MCF 10A (cell line): ENCODE results near the gene L2HGDH. TPM values are rescaled to one million over a fixed set of nuclear protein-coding genes. Genes with fewer than 3 reads are reported as not detected.

Experiments used
- Bru-seq: library from RNA; stranded (reverse); fragments of 400-500 nt; gene quantifications from one replicate; lab custom pipeline; 2021; lab: Mats Ljungman, UMichigan
- BruChase-seq, 2 experiments: library from RNA; stranded (reverse); fragments of 400-500 nt; gene quantifications; one replicate each; lab custom pipeline; 2021; lab: Mats Ljungman, UMichigan
- BruUV-seq: library from RNA; stranded (reverse); fragments of 400-500 nt; replicated peaks from 2 replicates; lab custom pipeline; 2021; lab: Mats Ljungman, UMichigan
- CTCF ChIA-PET: fragments of 300-600 bp; sonication (Branson Sonifier 250); formaldehyde crosslinking; extraction: SDS; loops from one replicate; lab custom pipeline; 2021; ENCODE audit warnings: antibody characterized with exemption, inconsistent platforms; lab: Yijun Ruan, JAX
- POLR2A ChIA-PET: fragments of 300-600, 350-650 bp; sonication (Branson Sonifier 250); formaldehyde crosslinking; extraction: SDS; loops from one replicate; lab custom pipeline; 2020; ENCODE audit warnings: antibody characterized with exemption, inconsistent platforms; lab: Yijun Ruan, JAX
- DNase-seq: peaks from one replicate; pipeline ENCODE4 v3.0.0-alpha.2; 2018; ENCODE audit not compliant: unreplicated experiment
- H3K27ac Mint-ChIP-seq: one replicate; pipeline ENCODE4 v1.8.0; 2022; ENCODE audit warnings: mild to moderate bottlenecking, low read depth, mixed read lengths; ENCODE audit not compliant: unreplicated experiment
- H3K27me3 Mint-ChIP-seq: one replicate; pipeline ENCODE4 v1.8.0; 2022; ENCODE audit warnings: mixed read lengths; ENCODE audit not compliant: insufficient read depth, unreplicated experiment
- H3K36me3 Mint-ChIP-seq: one replicate; pipeline ENCODE4 v1.8.0; 2022; ENCODE audit warnings: mild to moderate bottlenecking, moderate library complexity, mixed read lengths; ENCODE audit not compliant: insufficient read depth, unreplicated experiment
- H3K4me1 Mint-ChIP-seq: one replicate; pipeline ENCODE4 v1.8.0; 2022; ENCODE audit warnings: mixed read lengths; ENCODE audit not compliant: insufficient read depth, unreplicated experiment
- H3K4me3 Mint-ChIP-seq: one replicate; pipeline ENCODE4 v1.8.0; 2022; ENCODE audit warnings: mild to moderate bottlenecking, moderate library complexity, mixed read lengths; ENCODE audit not compliant: unreplicated experiment
- H3K9me3 Mint-ChIP-seq: one replicate; pipeline ENCODE4 v1.8.0; 2022; ENCODE audit warnings: mixed read lengths; ENCODE audit not compliant: unreplicated experiment
- CTCF ChIP-seq: fragments of 200-600 bp; IDR thresholded peaks from one replicate; pipeline ENCODE4 v1.8.0; 2022; ENCODE audit warnings: antibody characterized with exemption, mild to moderate bottlenecking; ENCODE audit not compliant: unreplicated experiment
- intact Hi-C: fragments of 100-400 bp; cut with micrococcal nuclease; formaldehyde crosslinking; loops from 2 replicates; pipeline ENCODE4 v1.14.1; 2022
- long read RNA-seq: library from polyadenylated mRNA; stranded (forward); transcript quantifications from one replicate; pipeline ENCODE4 v2.0.0, GENCODE V29; 2022
- total RNA-seq: library from RNA; stranded (reverse); gene quantifications from 2 replicates; pipeline ENCODE4 v1.2.3, GENCODE V29; 2022

Gene L2HGDH
- 7.9 TPM in 2 replicates for total RNA-seq
- Bru-seq, nascent RNA: percentile 52 among the genes with signal in this experiment
- percentile 53 among the genes with signal in this experiment for BruChase-seq, experiment 1, labeled RNA remaining after a 6-hour chase
- BruChase-seq, experiment 2, labeled RNA remaining after a 2-hour chase: percentile 53 among the genes with signal in this experiment
- long read RNA-seq, full-length matches to known transcripts: 6 of 10 reads
- long read RNA-seq, partial matches to known transcripts: 1 of 10 reads
- long read RNA-seq, other reads (novel, unspliced or antisense): 3 of 10 reads

- intact Hi-C loops: no loop called here
- peak; percentile 97 for DNase-seq
- H3K4me3 Mint-ChIP-seq: peak within 1 kb of the TSS; percentile 94
- H3K27ac Mint-ChIP-seq: peak within 1 kb of the TSS; percentile 91
- H3K9me3 Mint-ChIP-seq: no peaks in the 10 kb centered on the region
- no peak for TF ChIP-seq CTCF
- ChIA-PET POLR2A (interaction anchor here (0.5 to 4.1 kb wide), 32 partner anchors 9 to 1046 kb away, joined by 3 to 40 read pairs (median 3); partner anchors contain the start of genes ATL1, CDKL1, KLHDC2 and MAP4K5), CTCF (interaction anchor here (0.6 to 2.4 kb wide), 13 partner anchors 9 to 465 kb away, joined by 3 to 21 read pairs (median 4); no protein-coding TSS in a partner anchor)
- no peaks in the 10 kb centered on the region for H3K27me3 Mint-ChIP-seq
- H3K36me3 Mint-ChIP-seq: peaks cover 20% of the 10 kb centered on the region
- H3K4me1 Mint-ChIP-seq: peaks cover 18% of the 10 kb centered on the region
- no TSS peak for BruUV-seq
Measured at GRCh38 chr14:50311972-50312733, at the start of gene L2HGDH, which contains the start of gene DMAC2L. TSS of gene L2HGDH (minus strand) at chr14:50312229. CDS start at chr14:50312150, 79 bp downstream. TSS of gene DMAC2L (plus strand) at chr14:50312324. CDS start at chr14:50321488, 9,164 bp downstream.

- H3K36me3 Mint-ChIP-seq: no peaks in the 10 kb centered on the region
- POLR2A ChIA-PET: interaction anchor here (0.6 to 2.9 kb wide), 5 partner anchors 9 to 49 kb away, joined by 3 to 12 read pairs (median 3); partner anchors contain the start of gene CDKL1
- intact Hi-C loops: no loop called here
- H3K27me3 Mint-ChIP-seq: no peaks in the 10 kb centered on the region
- no peak overlapping the region for H3K4me3 Mint-ChIP-seq
- no TSS peak for BruUV-seq
- H3K27ac Mint-ChIP-seq: no peak overlapping the region
- CTCF ChIA-PET: interaction anchor here (0.6 kb wide), 1 partner anchor 139 kb away, joined by 3 read pairs; no protein-coding TSS in a partner anchor
- peaks cover 16% of the 10 kb centered on the region for H3K4me1 Mint-ChIP-seq
- DNase-seq: peak; percentile 7
- no peaks in the 10 kb centered on the region for H3K9me3 Mint-ChIP-seq
- no peak for TF ChIP-seq CTCF
Measured at GRCh38 chr14:50360851-50361250, 48.8 kb upstream of the L2HGDH start.

- ChIA-PET POLR2A (interaction anchor here (0.6 to 2.9 kb wide), 5 partner anchors 10 to 55 kb away, joined by 3 to 12 read pairs (median 3); partner anchors contain the start of gene CDKL1), CTCF (interaction anchor here (0.6 to 0.9 kb wide), 2 partner anchors 17 to 39 kb away, joined by 3 read pairs; no protein-coding TSS in a partner anchor)
- H3K4me3 Mint-ChIP-seq: no peak overlapping the region
- no peak overlapping the region for H3K27ac Mint-ChIP-seq
- no peaks in the 10 kb centered on the region for H3K9me3 Mint-ChIP-seq
- peaks cover 6% of the 10 kb centered on the region for H3K36me3 Mint-ChIP-seq
- no peaks in the 10 kb centered on the region for H3K27me3 Mint-ChIP-seq
- no peak for DNase-seq
- TF ChIP-seq CTCF: no peak
- intact Hi-C loops: no loop called here
- no TSS peak for BruUV-seq
- peaks cover 12% of the 10 kb centered on the region for H3K4me1 Mint-ChIP-seq
Measured at GRCh38 chr14:50360093-50360492, 48.1 kb upstream of the L2HGDH start.
